Activated CD4-positive, alpha-beta T cell treated with anti-CD3 and anti-CD28 coated beads for 36 hours (primary cell): Measurements from ENCODE around the gene MPRIP. TPM values are rescaled to one million over a fixed set of nuclear protein-coding genes. Genes with fewer than 3 reads are reported as not detected.
"Not testable (repeated sequence)": the region's sequence is repeated elsewhere in the genome, so short reads cannot be mapped to it uniquely, and the experiment has no call there.

Source experiments
- ATAC-seq: fragments of 200-7000 bp; cut with Tn5 transposase; one replicate; pipeline ENCODE4 v1.10.0; 2021; ENCODE audit warnings: mild to moderate bottlenecking, moderate library complexity
- CTCF ChIA-PET: fragments of 350-600 bp; sonication (Branson Sonifier 250); formaldehyde crosslinking; loops from one replicate; lab custom pipeline; 2021; ENCODE audit warnings: antibody characterized with exemption; lab: Charles Lee
- POLR2A ChIA-PET: fragments of 350-600 bp; sonication (Branson Sonifier 250); formaldehyde crosslinking; loops from one replicate; lab custom pipeline; 2021; ENCODE audit warnings: antibody characterized with exemption, inconsistent platforms; lab: Charles Lee
- DNase-seq: peaks from one replicate; pipeline ENCODE4 v3.0.0-alpha.2; 2020
- H3K27ac Mint-ChIP-seq: one replicate; pipeline ENCODE4 v1.8.0; 2021; ENCODE audit warnings: mixed read lengths
- H3K27me3 Mint-ChIP-seq: one replicate; pipeline ENCODE4 v1.8.0; 2021; ENCODE audit warnings: mixed read lengths
- H3K36me3 Mint-ChIP-seq: one replicate; pipeline ENCODE4 v1.8.0; 2021; ENCODE audit warnings: low read depth, mixed read lengths
- H3K4me1 Mint-ChIP-seq: one replicate; pipeline ENCODE4 v1.8.0; 2021; ENCODE audit warnings: mixed read lengths
- H3K4me3 Mint-ChIP-seq: one replicate; pipeline ENCODE4 v1.8.0; 2021; ENCODE audit warnings: mild to moderate bottlenecking, moderate library complexity, mixed read lengths
- H3K9me3 Mint-ChIP-seq: one replicate; pipeline ENCODE4 v1.8.0; 2021; ENCODE audit warnings: low read depth, mixed read lengths
- intact Hi-C, 2 experiments: fragments of 100-400 bp; cut with DNase I in 1 of 2; cut with micrococcal nuclease in 1 of 2; formaldehyde crosslinking; loops; one replicate each; pipeline versions ENCODE4 v1.14.2 to v1.15.1; 2022 to 2024; cut with DNase I, micrococcal nuclease
- total RNA-seq, 2 experiments: library from RNA; stranded (reverse); gene quantifications; one replicate each; pipeline ENCODE4 v1.2.3, GENCODE V29; 2021

Gene MPRIP
- total RNA-seq, 2 experiments from 2014 or later = 131 to 179 TPM

DNA sequence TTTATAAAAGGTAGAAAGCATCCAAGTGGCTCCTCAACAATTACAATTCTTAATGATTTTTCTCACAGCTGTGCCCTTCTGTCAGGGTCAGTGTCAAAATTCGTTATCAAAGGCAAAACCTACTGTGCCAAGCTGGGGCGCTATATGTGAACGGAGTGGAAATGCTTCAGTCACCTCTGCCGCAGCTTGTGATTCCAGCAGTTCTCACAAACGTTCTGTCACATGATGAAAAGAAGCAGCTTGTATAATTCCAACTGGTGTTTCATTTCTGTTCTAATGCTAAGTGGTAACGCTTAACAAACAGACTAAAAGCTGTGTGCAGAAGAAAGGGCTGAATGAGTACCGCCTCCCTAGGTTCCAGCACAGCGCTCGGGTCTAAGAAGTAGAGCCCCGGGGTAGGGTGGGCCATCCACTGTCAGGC is 149.7 kb downstream of the MPRIP start:
- DNase-seq (no peak), ATAC-seq (no peak)
- H3K27ac Mint-ChIP-seq = no peak overlapping the region
- H3K9me3 Mint-ChIP-seq = no peaks in the 10 kb centered on the region
- peaks cover 4% of the 10 kb centered on the region for H3K4me1 Mint-ChIP-seq
- ChIA-PET CTCF (interaction anchor here (0.9 to 1.4 kb wide), 5 partner anchors 9 to 51 kb away, joined by 3 to 5 read pairs (median 3); no protein-coding TSS in a partner anchor), POLR2A (no interaction called here)
- H3K27me3 Mint-ChIP-seq = no peaks in the 10 kb centered on the region
- intact Hi-C loops = no loop called here
- H3K4me3 Mint-ChIP-seq = no peak overlapping the region
- H3K36me3 Mint-ChIP-seq = no peaks in the 10 kb centered on the region

DNA sequence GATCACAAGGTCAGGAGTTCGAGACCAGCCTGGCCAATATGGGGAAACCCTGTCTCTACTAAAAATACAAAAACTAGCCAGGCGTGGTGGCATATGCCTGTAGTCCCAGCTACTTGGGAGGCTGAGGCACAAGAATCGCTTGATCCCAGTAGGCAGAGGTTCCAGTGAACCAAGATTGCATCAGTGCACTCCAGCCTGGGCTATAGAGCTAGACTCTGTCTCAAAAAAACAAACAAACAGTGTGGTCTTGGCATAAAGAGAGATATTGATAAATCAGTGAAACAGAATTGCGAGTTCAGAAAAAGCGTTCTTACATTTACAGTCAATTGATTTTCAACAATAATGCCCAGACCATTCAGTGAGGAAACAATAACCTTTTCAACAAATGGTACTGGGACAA is 153.2 kb downstream of the MPRIP start:
- H3K27me3 Mint-ChIP-seq, CTCF ChIA-PET, DNase-seq, H3K4me1 Mint-ChIP-seq, H3K27ac Mint-ChIP-seq, H3K36me3 Mint-ChIP-seq, POLR2A ChIA-PET, ATAC-seq, H3K9me3 Mint-ChIP-seq, intact Hi-C loops, H3K4me3 Mint-ChIP-seq: not testable (repeated sequence)

DNA sequence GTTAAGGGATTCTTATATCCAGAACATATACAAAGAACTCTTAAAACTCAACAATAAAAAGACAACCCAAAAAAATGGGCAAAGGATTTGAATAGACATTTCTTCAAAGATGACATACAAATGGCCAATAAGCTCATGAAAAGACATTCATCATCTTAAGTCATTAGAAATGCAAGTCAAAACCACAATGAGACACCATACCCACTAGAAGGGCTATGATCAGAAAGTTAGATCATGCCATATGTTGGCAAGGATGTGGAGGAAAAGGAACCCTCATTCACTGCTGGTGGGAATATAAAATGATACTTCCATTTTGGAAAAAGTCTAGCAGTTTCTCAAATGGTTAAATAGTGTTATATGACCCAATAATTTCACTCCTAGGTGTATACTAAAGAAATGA is 154.5 kb downstream of the MPRIP start:
- Mint-ChIP-seq H3K4me1 (peaks cover 6% of the 10 kb centered on the region), H3K9me3 (no peaks in the 10 kb centered on the region), H3K27ac (no peak overlapping the region), H3K36me3 (peaks cover 8% of the 10 kb centered on the region), H3K4me3 (no peak overlapping the region), H3K27me3 (no peaks in the 10 kb centered on the region)
- no peak for DNase-seq
- CTCF ChIA-PET = interaction anchor here (0.8 kb wide), 2 partner anchors 11 to 55 kb away, joined by 3 to 4 read pairs; no protein-coding TSS in a partner anchor
- POLR2A ChIA-PET = interaction anchor here (0.7 to 1.5 kb wide), 2 partner anchors 12 to 26 kb away, joined by 4 to 7 read pairs; no protein-coding TSS in a partner anchor
- intact Hi-C loops = no loop called here
- no peak for ATAC-seq

DNA sequence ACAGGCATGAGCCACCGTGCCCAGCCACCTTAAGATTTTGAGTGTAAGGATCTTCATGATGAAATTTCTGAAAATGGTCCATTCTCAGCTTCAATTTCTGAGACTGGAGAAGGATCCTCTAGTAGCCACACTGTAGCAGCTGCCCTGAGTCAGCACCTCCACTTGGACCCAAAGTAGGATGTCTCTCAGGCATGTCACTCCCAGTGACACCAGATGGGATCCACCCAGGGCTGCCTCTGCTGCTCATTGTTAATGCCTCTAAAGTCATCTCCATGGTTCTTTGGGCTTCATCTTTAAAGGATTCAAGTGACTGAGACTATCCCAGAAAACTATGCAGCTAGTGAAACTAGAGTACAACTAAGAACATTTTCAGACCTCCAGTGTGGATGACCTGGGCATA is 156.0 kb downstream of the MPRIP start:
- H3K27ac Mint-ChIP-seq = peak overlapping the region; percentile 14
- H3K27me3 Mint-ChIP-seq = no peaks in the 10 kb centered on the region
- DNase-seq = no peak
- peaks cover 7% of the 10 kb centered on the region for H3K4me1 Mint-ChIP-seq
- intact Hi-C loops = no loop called here
- no peak for ATAC-seq
- ChIA-PET POLR2A (no interaction called here), CTCF (interaction anchor here (1.0 kb wide), 1 partner anchor 14 kb away, joined by 3 read pairs; no protein-coding TSS in a partner anchor)
- no peak overlapping the region for H3K4me3 Mint-ChIP-seq
- no peaks in the 10 kb centered on the region for H3K9me3 Mint-ChIP-seq
- peaks cover 18% of the 10 kb centered on the region for H3K36me3 Mint-ChIP-seq

DNA sequence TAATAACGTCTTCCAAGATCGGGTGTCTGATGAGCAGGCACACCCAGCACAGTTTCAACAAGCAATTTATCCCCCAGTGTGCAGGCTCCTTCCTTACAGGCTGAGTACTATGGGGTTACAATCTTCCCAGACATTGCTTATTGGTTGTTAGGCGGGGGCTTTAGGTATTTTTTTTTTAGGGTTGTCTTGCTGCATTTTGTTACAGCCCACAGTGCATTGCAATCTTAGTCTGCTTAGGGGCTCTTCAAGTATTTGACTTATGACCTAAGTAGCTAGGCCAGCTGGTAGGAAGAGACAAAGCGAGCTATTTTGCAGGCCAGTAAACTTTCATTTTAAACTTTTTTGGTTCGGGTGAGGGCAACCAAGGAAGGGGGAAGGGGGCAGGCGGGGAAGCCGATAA is 158.1 kb downstream of the MPRIP start:
- H3K4me3 Mint-ChIP-seq = no peak overlapping the region
- H3K4me1 Mint-ChIP-seq = peaks cover 22% of the 10 kb centered on the region
- ATAC-seq (no peak), DNase-seq (no peak)
- CTCF ChIA-PET = interaction anchor here (0.7 to 1.8 kb wide), 4 partner anchors 8 to 346 kb away, joined by 3 to 5 read pairs (median 4); no protein-coding TSS in a partner anchor
- H3K36me3 Mint-ChIP-seq = peaks cover 35% of the 10 kb centered on the region
- intact Hi-C loops = no loop called here
- no peak overlapping the region for H3K27ac Mint-ChIP-seq
- no peaks in the 10 kb centered on the region for H3K27me3 Mint-ChIP-seq
- no peaks in the 10 kb centered on the region for H3K9me3 Mint-ChIP-seq
- POLR2A ChIA-PET = interaction anchor here (0.6 kb wide), 1 partner anchor 110 kb away, joined by 7 read pairs; no protein-coding TSS in a partner anchor

DNA sequence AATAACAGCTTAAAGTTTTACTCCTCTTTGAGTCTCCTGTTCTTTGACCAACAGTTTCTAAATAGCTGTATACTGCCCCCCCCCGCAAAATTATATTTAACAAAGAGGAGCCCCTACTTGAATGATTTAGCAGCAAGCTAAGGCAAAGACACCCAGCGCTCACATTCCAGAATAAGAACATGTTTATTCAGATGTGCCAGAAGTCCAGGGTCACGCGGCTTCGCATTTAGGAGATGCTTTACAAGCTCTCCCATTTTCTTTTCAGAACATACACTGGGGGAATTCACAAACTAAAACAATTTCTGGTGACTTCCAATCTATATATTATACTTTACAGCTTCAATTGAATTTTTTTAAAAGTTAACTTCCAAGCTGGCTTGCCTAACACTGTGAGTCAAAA is 158.6 kb downstream of the MPRIP start:
- ATAC-seq = no peak
- Mint-ChIP-seq H3K27ac (no peak overlapping the region), H3K27me3 (no peaks in the 10 kb centered on the region), H3K4me1 (peaks cover 26% of the 10 kb centered on the region), H3K4me3 (no peak overlapping the region), H3K9me3 (no peaks in the 10 kb centered on the region), H3K36me3 (peaks cover 37% of the 10 kb centered on the region)
- CTCF ChIA-PET = interaction anchor here (0.7 to 1.8 kb wide), 5 partner anchors 8 to 346 kb away, joined by 3 to 5 read pairs (median 4); no protein-coding TSS in a partner anchor
- POLR2A ChIA-PET = no interaction called here
- intact Hi-C loops = no loop called here
- no peak for DNase-seq

DNA sequence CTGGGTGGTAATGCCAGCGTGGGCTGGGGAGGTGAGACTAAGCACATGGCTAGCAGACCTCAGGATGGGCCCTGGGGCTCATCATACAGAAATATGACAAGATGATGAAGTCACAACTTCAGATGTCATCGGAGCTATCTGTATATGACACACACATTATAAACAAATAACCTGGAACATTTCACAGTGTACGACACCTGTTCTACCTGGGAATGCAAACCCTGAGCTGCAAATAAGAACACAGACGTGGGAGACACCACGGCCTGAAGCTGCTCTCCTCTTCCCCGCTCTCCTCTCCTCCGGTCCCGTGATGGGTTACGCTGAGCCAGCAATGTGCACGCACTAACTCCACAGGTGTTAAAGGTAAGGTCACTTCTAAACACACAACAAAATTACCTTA is 159.0 kb downstream of the MPRIP start:
- Mint-ChIP-seq H3K27ac (no peak overlapping the region), H3K36me3 (peaks cover 37% of the 10 kb centered on the region), H3K9me3 (no peaks in the 10 kb centered on the region), H3K4me1 (peaks cover 26% of the 10 kb centered on the region), H3K4me3 (no peak overlapping the region), H3K27me3 (no peaks in the 10 kb centered on the region)
- DNase-seq (no peak), ATAC-seq (no peak)
- POLR2A ChIA-PET = no interaction called here
- intact Hi-C loops = no loop called here
- CTCF ChIA-PET = interaction anchor here (0.7 to 1.8 kb wide), 5 partner anchors 8 to 347 kb away, joined by 3 to 5 read pairs (median 4); no protein-coding TSS in a partner anchor

DNA sequence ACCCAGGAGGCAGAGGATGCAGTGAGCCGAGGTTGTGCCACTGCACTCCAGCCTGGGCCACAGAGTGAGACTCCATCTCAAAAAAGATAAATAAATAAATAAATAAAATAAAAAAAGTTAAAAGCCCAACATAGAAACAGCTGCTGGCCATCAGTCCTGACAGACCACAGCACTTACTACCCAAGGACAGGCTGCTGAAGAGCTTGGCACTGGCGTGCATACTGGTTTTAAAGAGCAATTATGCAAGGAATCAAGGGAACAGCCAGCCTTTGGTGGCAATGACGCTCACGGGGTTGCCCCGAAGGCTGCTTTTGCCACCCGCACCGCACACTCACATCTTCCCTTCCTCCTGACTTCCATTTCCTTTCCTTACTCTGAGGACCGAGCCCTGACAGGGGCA is 159.7 kb downstream of the MPRIP start:
- H3K27ac Mint-ChIP-seq = no peak overlapping the region
- ChIA-PET POLR2A (no interaction called here), CTCF (interaction anchor here (1.8 kb wide), 1 partner anchor 10 kb away, joined by 5 read pairs; no protein-coding TSS in a partner anchor)
- H3K9me3 Mint-ChIP-seq = no peaks in the 10 kb centered on the region
- peaks cover 37% of the 10 kb centered on the region for H3K36me3 Mint-ChIP-seq
- DNase-seq = no peak
- intact Hi-C loops = no loop called here
- no peaks in the 10 kb centered on the region for H3K27me3 Mint-ChIP-seq
- peaks cover 30% of the 10 kb centered on the region for H3K4me1 Mint-ChIP-seq
- no peak for ATAC-seq
- H3K4me3 Mint-ChIP-seq = no peak overlapping the region

DNA sequence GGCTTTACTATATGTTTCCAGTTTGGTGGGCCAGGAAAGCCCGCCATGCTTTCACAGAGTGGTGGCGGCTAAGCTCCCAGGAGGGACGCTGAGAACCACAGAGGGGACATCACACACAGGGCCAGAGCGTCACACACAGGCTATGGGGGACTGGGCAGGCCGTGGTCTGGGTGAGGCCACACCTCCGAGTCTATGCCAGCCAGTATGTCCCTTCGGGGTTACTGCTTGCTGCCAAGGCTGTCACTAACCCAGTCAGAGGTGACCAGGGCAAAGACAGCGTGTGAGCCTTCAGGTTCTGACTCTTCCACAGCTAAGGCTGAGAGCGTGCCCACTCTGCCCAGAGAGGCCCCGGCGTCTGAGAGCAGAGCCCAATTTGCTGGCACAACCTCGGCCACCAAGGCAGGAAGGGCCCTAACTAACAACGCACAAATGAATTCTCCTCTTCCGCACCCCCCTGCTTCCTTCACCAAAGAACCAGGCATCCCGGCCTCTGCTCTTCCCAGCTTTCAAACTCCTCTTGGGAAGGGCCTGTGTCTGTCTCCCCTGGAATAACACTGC is 161.0 kb downstream of the MPRIP start:
- no peaks in the 10 kb centered on the region for H3K27me3 Mint-ChIP-seq
- H3K9me3 Mint-ChIP-seq = no peaks in the 10 kb centered on the region
- no peak for ATAC-seq
- no peak for DNase-seq
- H3K4me1 Mint-ChIP-seq = peaks cover 25% of the 10 kb centered on the region
- peak overlapping the region; percentile 75 for H3K27ac Mint-ChIP-seq
- peaks cover 37% of the 10 kb centered on the region for H3K36me3 Mint-ChIP-seq
- intact Hi-C loops = no loop called here
- ChIA-PET POLR2A (no interaction called here), CTCF (no interaction called here)
- no peak overlapping the region for H3K4me3 Mint-ChIP-seq

DNA sequence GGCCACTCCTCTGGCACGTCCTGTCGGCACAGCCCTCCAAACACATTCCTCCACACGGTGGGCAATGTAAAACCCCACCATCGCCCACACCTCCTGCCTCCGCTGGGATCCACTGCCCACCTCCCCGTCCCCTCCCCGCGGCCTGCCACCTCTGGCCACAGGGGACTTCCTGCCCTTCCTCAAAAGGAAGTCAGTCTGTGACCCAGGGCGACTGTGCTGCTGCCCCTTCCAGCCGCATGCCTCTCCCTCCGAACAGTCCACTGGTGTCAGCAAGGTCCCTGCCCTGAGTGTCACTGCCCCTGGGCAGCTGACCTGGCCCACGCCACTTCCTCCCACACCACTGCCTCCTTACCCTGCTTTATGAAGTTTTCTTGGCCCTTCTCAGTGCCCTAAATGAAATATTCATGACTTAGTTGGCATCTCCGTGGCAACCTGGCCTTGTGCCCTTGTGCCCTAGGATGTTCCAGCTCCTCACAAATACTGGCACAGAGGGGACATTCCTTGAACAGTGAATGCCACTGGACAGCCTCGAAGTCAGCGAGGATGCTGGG is 161.9 kb downstream of the MPRIP start:
- ATAC-seq (no peak), DNase-seq (no peak)
- peak overlapping the region; percentile 75 for H3K27ac Mint-ChIP-seq
- no peaks in the 10 kb centered on the region for H3K27me3 Mint-ChIP-seq
- ChIA-PET POLR2A (no interaction called here), CTCF (interaction anchor here (1.5 kb wide), 1 partner anchor 62 kb away, joined by 4 read pairs; no protein-coding TSS in a partner anchor)
- H3K4me1 Mint-ChIP-seq = peaks cover 25% of the 10 kb centered on the region
- H3K36me3 Mint-ChIP-seq = peaks cover 37% of the 10 kb centered on the region
- intact Hi-C loops = no loop called here
- H3K4me3 Mint-ChIP-seq = peak overlapping the region; percentile 90
- H3K9me3 Mint-ChIP-seq = no peaks in the 10 kb centered on the region

DNA sequence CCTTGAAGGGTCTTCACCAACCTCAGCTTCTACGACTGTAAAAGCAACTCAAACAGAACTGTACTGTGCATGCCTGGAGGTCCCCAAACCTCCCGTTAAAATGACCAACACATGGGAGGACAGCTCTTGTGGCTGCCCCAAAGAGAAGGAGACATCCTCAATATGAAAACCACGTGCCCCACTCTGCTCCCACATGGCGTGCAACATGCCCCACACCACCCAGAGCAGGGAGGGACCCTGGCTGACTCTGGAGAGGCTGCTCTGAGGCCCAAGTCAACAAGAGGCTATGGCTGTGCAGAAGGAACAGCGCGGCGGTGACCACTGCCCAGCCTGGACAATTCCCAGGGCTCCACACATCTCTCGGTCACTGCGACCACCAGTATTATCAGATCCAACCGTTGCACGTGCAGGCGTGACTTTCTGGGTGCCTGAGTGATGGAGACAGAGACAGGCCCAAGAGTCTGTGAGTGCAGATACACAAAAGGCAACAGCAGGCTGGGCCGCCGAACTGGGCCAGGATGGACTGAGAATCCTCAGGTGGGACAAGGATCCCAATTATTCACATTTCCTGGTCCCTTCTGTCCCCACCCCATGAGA is 162.5 kb downstream of the MPRIP start:
- Mint-ChIP-seq H3K9me3 (no peaks in the 10 kb centered on the region), H3K36me3 (peaks cover 37% of the 10 kb centered on the region), H3K27me3 (no peaks in the 10 kb centered on the region), H3K4me3 (peak overlapping the region; percentile 90), H3K4me1 (peaks cover 25% of the 10 kb centered on the region), H3K27ac (peak overlapping the region; percentile 97)
- ChIA-PET POLR2A (no interaction called here), CTCF (interaction anchor here (0.7 to 1.5 kb wide), 2 partner anchors 25 to 63 kb away, joined by 3 to 4 read pairs; no protein-coding TSS in a partner anchor)
- DNase-seq (peak; percentile 16), ATAC-seq (no peak)
- intact Hi-C loops = loop anchor here (1.0 to 5.0 kb wide), 4 partner anchors 52 to 203 kb away; no protein-coding TSS in a partner anchor
